NCI-H82 treated with DMSO at 0.1 percent for 48 hours (cell line): ENCODE results near the gene RSPRY1.

Source experiments
- DNase-seq: peaks from one replicate; lab custom pipeline; 2025; ENCODE audit not compliant: unreplicated experiment; lab: John Stamatoyannopoulos, UW

Gene RSPRY1

DNA sequence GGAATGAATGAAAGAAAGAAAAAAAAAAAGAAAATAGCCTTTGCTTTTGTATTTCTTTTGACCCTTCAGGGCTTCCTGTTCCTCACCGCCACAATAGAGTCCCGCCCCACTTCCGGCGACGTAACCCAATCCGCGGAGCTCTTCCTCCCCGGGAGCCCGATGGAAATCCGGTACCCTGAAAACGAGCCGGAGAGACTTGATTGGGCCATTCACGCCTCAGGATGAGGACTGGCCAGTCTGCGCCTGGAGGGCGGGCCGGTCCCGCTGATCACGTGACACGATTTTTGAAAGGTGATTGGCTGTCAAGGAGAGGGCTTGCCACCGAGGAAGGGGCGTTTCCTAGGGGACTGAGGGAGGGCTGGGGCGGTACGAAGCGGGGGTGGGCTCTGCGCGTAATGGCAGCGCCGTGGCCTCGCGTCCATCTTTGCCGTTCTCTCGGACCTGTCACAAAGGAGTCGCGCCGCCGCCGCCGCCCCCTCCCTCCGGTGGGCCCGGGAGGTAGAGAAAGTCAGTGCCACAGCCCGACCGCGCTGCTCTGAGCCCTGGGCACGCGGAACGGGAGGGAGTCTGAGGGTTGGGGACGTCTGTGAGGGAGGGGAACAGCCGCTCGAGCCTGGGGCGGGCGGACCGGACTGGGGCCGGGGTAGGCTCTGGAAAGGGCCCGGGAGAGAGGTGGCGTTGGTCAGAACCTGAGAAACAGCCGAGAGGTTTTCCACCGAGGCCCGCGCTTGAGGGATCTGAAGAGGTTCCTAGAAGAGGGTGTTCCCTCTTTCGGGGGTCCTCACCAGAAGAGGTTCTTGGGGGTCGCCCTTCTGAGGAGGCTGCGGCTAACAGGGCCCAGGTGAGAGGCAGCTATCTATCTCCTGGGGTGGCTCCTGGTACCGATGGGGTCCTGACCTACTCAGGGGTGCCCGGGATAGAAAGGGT is at the start of gene RSPRY1, which contains the start of gene PSME3IP1:
TSS of gene RSPRY1 (plus strand) at position 385 of the 927 bp plus-strand sequence. CDS start 18,330 bp downstream, outside the sequence.
TSS of gene PSME3IP1 (minus strand) at position 95 of the 927 bp plus-strand sequence. CDS start 12,185 bp downstream, outside the sequence.
- peak; percentile 94 for DNase-seq

GRCh38 chr16:57137043-57137442 is 49.1 kb upstream of the RSPRY1 start:
- no peak for DNase-seq

GRCh38 chr16:57137566-57138273 is 48.4 kb upstream of the RSPRY1 start:
- no peak for DNase-seq

- DNase-seq: no peak
Measured at GRCh38 chr16:57138281-57138935, 47.7 kb upstream of the RSPRY1 start.

DNA sequence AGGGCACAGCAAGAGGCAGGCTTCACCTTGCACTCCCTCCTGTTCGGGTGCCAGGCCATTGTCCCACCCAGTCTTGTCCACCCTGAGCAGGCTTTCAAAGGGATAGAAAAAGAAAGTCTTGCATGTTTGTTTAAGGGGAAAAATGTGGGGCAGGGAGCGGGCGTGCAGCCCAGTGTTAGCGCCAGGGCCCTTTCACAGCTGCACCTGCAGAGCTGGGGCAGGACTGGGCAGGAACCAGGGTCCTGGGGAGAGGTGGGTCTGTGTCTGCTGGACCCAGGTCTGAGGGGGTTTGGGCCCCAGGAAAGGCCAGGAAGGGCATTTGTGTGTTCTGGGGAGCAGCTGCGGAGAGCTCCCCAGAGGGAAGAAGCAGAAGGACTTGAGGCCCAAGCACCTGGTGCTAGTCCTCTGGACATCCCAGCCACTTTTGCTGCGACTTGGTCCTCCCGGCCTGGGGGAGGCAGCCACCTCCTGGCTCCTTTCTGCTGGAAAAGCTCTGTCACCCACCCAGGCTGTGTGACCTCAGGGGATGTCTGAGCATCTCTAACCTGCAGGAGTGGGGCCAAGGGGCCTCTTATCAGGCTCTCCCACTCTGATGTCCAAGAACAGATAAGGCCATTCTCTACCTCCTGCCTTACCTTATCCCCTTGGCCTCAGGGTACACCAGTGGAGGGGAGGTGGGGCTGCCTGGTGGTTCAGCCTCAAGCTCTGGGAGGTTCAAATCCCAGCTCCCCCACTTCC is 45.0 kb upstream of the RSPRY1 start:
- no peak for DNase-seq

GRCh38 chr16:57141822-57142631 is 44.1 kb upstream of the RSPRY1 start:
- DNase-seq: no peak

DNA sequence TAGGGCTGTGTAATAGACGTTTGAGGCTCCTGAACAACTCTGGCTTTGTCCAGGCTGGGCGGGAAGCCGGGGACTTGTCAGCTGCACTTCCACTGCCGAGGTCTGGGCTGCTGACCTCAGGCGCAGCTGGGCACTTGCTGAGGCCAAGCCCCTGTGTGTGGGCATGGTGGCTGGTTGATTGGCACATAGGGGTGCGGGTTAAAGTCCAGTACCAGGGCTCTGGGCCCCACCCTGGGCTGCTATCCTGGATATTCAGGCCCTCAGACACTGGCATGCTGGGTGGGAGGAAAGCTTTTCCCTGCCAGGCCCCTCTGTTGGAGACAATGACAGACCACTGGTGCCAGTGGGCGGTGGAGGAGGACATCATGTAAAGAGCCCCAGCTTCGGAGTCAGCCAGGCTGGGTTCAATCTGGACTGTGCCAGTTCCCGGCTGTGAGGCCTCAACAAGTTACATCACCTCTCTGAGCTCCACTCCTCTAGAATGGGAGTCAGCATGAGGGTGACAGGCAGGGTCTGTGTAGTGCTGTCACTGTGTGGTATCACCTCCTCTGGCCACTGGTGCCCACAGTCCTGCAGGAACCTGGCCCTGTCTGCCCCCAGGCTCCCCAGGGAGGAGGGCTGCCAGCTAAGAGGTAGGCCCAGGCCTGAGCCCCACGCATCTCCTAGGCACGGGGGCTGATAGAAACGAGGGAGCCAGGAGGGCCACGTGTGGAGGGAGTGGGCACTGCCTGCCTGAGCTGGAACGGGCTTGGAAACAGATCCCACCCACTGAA is 42.8 kb upstream of the RSPRY1 start:
- DNase-seq: no peak

- DNase-seq: no peak
Measured at GRCh38 chr16:57144027-57144426, 42.1 kb upstream of the RSPRY1 start.

- no peak for DNase-seq
Measured at GRCh38 chr16:57145046-57146021, 40.8 kb upstream of the RSPRY1 start.

GRCh38 chr16:57146040-57146647 is 40.0 kb upstream of the RSPRY1 start:
- DNase-seq: no peak

GRCh38 chr16:57146735-57147134 is 39.4 kb upstream of the RSPRY1 start:
- no peak for DNase-seq

GRCh38 chr16:57147381-57148221 is 38.5 kb upstream of the RSPRY1 start:
- no peak for DNase-seq

GRCh38 chr16:57148481-57148880 is 37.6 kb upstream of the RSPRY1 start:
- DNase-seq: no peak

DNA sequence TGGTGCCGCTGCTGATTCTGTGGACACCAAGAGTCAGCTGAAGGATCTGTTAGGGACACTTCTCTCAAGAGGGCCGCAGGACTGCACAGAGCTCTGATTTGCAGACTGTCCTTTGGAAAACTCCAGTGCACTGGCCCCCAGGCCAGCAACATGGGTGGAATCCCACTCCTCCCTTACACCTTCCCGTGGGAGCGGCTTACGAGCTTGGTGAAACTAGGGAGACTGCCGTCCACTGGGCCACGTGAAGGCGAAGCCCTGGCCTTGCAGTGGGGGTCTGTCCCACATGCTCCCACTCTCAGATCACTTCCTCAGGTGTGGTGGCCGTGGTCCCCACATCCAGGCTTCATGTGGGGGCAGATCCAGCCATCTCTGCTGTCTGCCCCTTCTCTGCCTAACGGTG is 36.7 kb upstream of the RSPRY1 start:
- no peak for DNase-seq

DNA sequence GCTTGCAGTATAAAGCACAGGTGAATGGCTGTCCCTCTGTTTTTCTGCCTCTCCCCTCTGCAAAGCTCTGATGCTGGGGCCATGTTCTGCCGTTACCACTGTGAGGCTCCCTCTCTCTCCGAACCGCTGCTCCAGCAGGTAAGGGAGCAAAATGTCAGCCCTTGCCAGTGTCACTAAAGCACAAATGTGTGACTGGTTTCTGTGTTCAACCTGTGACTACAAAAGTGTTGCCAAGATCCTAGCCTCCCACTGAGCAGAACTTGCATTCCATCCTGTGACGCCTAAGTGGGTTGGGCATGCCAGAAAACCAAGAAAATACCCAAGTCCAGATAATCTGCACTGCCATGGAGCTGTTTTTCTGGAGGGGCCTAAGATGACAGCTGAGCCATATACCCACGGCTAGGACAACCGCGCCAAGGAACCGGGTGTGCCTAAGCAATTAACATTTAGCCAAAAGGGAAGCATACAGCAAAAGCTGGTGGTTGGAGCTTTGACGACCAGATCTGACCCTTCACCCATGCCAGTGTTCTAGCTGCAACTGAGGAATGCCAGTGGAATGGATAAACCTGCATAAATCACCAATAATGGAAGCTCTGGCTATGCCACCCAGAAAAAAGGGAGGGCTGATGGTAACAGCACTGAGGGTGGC is 35.3 kb upstream of the RSPRY1 start:
- no peak for DNase-seq

- DNase-seq: no peak
Measured at GRCh38 chr16:57151369-57151768, 34.8 kb upstream of the RSPRY1 start.
